BJ (cell line): ENCODE data around the gene ACTR5. TPM values are rescaled to one million over a fixed set of nuclear protein-coding genes. Genes with fewer than 3 reads are reported as not detected.

Source experiments
- CTCF ChIA-PET: fragments of 350-600 bp; formaldehyde crosslinking; extraction: SDS; loops from one replicate; lab custom pipeline; 2021; ENCODE audit warnings: antibody characterized with exemption, inconsistent platforms; lab: Yijun Ruan, JAX
- POLR2A ChIA-PET: fragments of 300-600 bp; sonication (Branson Sonifier 250); formaldehyde crosslinking; extraction: SDS; loops from one replicate; lab custom pipeline; 2021; ENCODE audit warnings: antibody characterized with exemption; lab: Charles Lee
- DNase-seq: peaks from one replicate; pipeline ENCODE4 v3.0.0-alpha.2; 2011; ENCODE audit warnings: low read depth
- H3K27me3 ChIP-seq: 2 replicates; pipeline ENCODE4 v1.6.0; 2011; ENCODE audit warnings: low read length; ENCODE audit not compliant: control insufficient read depth, insufficient read depth
- H3K36me3 ChIP-seq: 2 replicates; pipeline ENCODE4 v1.5.1; 2011; ENCODE audit warnings: low read length; ENCODE audit not compliant: control insufficient read depth, insufficient read depth
- H3K4me3 ChIP-seq: 2 replicates; pipeline ENCODE4 v1.5.1; 2011; ENCODE audit warnings: low read depth, mild to moderate bottlenecking, control low read depth, low read length
- CTCF ChIP-seq: IDR thresholded peaks from 2 replicates; pipeline ENCODE4 v1.5.1; 2011; ENCODE audit warnings: low read depth, mild to moderate bottlenecking, control low read depth, inconsistent platforms, low read length, moderate library complexity; ENCODE audit not compliant: insufficient read depth
- polyA plus RNA-seq: library from polyadenylated mRNA; depleted of rRNA; stranded (reverse); fragments of >200 nt; gene quantifications from 2 replicates; pipeline ENCODE4 v1.2.3, GENCODE V29; 2011

The ACTR5 gene
- polyA plus RNA-seq, 1 experiment, result 5.4 TPM

GRCh38 chr20:38755324-38755910 is 7.2 kb downstream of the ACTR5 start:
- Histone ChIP-seq H3K36me3 (peaks cover 11% of the 10 kb centered on the region), H3K4me3 (no peak overlapping the region), H3K27me3 (no peaks in the 10 kb centered on the region)
- CTCF ChIA-PET, result interaction anchor here (0.7 to 1.0 kb wide), 2 partner anchors 23 to 35 kb away, joined by 3 read pairs; no protein-coding TSS in a partner anchor
- POLR2A ChIA-PET, result no interaction called here
- DNase-seq, result no peak
- TF ChIP-seq CTCF, result no peak

GRCh38 chr20:38757145-38757775 is 9.0 kb downstream of the ACTR5 start:
- no peaks in the 10 kb centered on the region for H3K27me3 ChIP-seq
- ChIA-PET CTCF (interaction anchor here (0.7 to 1.7 kb wide), 4 partner anchors 31 to 291 kb away, joined by 3 to 5 read pairs (median 3); no protein-coding TSS in a partner anchor), POLR2A (no interaction called here)
- H3K36me3 ChIP-seq, result peaks cover 9% of the 10 kb centered on the region
- no peak for TF ChIP-seq CTCF
- no peak for DNase-seq
- no peak overlapping the region for H3K4me3 ChIP-seq

GRCh38 chr20:38759106-38759505 is 10.8 kb downstream of the ACTR5 start:
- H3K27me3 ChIP-seq, result no peaks in the 10 kb centered on the region
- no peak for TF ChIP-seq CTCF
- CTCF ChIA-PET, result interaction anchor here (0.9 to 1.5 kb wide), 3 partner anchors 8 to 17 kb away, joined by 3 to 8 read pairs (median 3); no protein-coding TSS in a partner anchor
- H3K4me3 ChIP-seq, result no peak overlapping the region
- POLR2A ChIA-PET, result no interaction called here
- no peak for DNase-seq
- peaks cover 9% of the 10 kb centered on the region for H3K36me3 ChIP-seq

- ChIA-PET POLR2A (no interaction called here), CTCF (interaction anchor here (1.3 to 1.5 kb wide), 4 partner anchors 8 to 30 kb away, joined by 3 to 5 read pairs (median 4); no protein-coding TSS in a partner anchor)
- Histone ChIP-seq H3K27me3 (no peaks in the 10 kb centered on the region), H3K36me3 (peaks cover 8% of the 10 kb centered on the region), H3K4me3 (no peak overlapping the region)
- DNase-seq, result no peak
- TF ChIP-seq CTCF, result no peak
Measured at GRCh38 chr20:38760978-38761377, 12.7 kb downstream of the ACTR5 start.

- ChIA-PET POLR2A (no interaction called here), CTCF (interaction anchor here (0.7 to 1.5 kb wide), 5 partner anchors 9 to 129 kb away, joined by 3 to 5 read pairs (median 4); no protein-coding TSS in a partner anchor)
- Histone ChIP-seq H3K4me3 (no peak overlapping the region), H3K36me3 (peaks cover 6% of the 10 kb centered on the region; the same call in 1 of the 2 replicates), H3K27me3 (no peaks in the 10 kb centered on the region)
- DNase-seq, result no peak
- no peak for TF ChIP-seq CTCF
Measured at GRCh38 chr20:38762174-38762573, 13.9 kb downstream of the ACTR5 start.
